Measurements from ENCODE around the gene HDAC2.

HDAC2 gene

GRCh38 chr6:113908801-113909200, 62.1 kb downstream of the HDAC2 start:
- no peak for DNase-seq (ENCODE audit: low read depth in 1 of 2, low spot score in 1 of 2)
- TF ChIP-seq POLR2AphosphoS5 (IDR thresholded peaks at IDR 0.05; ENCODE audit: low read depth) = no peak
- no peak for TF ChIP-seq GABPA (IDR thresholded peaks at IDR 0.05; ENCODE audit: low read depth)
- Histone ChIP-seq H3K27me3 (ENCODE audit: insufficient read depth, poor library complexity, severe bottlenecking) (no peaks in the 10 kb centered on the region), H3K27ac (replicated peaks) (no peak overlapping the region), H3K4me3 (replicated peaks; ENCODE audit: insufficient read depth, low read length) (no peak overlapping the region)

- Histone ChIP-seq H3K27me3 (ENCODE audit: insufficient read depth, poor library complexity, severe bottlenecking) (no peaks in the 10 kb centered on the region), H3K4me3 (replicated peaks; ENCODE audit: insufficient read depth, low read length) (no peak overlapping the region), H3K27ac (replicated peaks) (no peak overlapping the region)
- DNase-seq (ENCODE audit: low read depth in 1 of 2, low spot score in 1 of 2) = no peak
- TF ChIP-seq REST (IDR thresholded peaks at IDR 0.05; ENCODE audit: insufficient replicate concordance, low read depth) = no peak
- no peak for TF ChIP-seq GABPA (IDR thresholded peaks at IDR 0.05; ENCODE audit: low read depth)
- no peak for TF ChIP-seq CTCF (IDR thresholded peaks at IDR 0.05; ENCODE audit: insufficient read depth, low read length)
- TF ChIP-seq SPI1 (IDR thresholded peaks at IDR 0.05; ENCODE audit: borderline replicate concordance, low read depth) = no peak
- TF ChIP-seq POLR2AphosphoS5 (IDR thresholded peaks at IDR 0.05; ENCODE audit: low read depth) = no peak
Measured at GRCh38 chr6:113907102-113907815, 63.7 kb downstream of the HDAC2 start.

- Histone ChIP-seq H3K27me3 (ENCODE audit: insufficient read depth, poor library complexity, severe bottlenecking) (peaks cover 2% of the 10 kb centered on the region), H3K4me3 (replicated peaks; ENCODE audit: insufficient read depth, low read length) (no peak overlapping the region), H3K27ac (replicated peaks) (no peak overlapping the region)
- DNase-seq (ENCODE audit: low read depth in 1 of 2, low spot score in 1 of 2) = no peak
- TF ChIP-seq GABPA (IDR thresholded peaks at IDR 0.05; ENCODE audit: low read depth) (no peak), POLR2AphosphoS5 (IDR thresholded peaks at IDR 0.05; ENCODE audit: low read depth) (no peak), REST (IDR thresholded peaks at IDR 0.05; ENCODE audit: insufficient replicate concordance, low read depth) (no peak), SPI1 (IDR thresholded peaks at IDR 0.05; ENCODE audit: borderline replicate concordance, low read depth) (no peak), CTCF (IDR thresholded peaks at IDR 0.05; ENCODE audit: insufficient read depth, low read length) (no peak)
Measured at GRCh38 chr6:113903666-113904330, 67.2 kb downstream of the HDAC2 start.

GRCh38 chr6:113901482-113901881, 69.5 kb downstream of the HDAC2 start:
- no peak for DNase-seq (ENCODE audit: low read depth in 1 of 2, low spot score in 1 of 2)
- Histone ChIP-seq H3K4me3 (replicated peaks; ENCODE audit: insufficient read depth, low read length) (no peak overlapping the region), H3K27me3 (ENCODE audit: insufficient read depth, poor library complexity, severe bottlenecking) (peaks cover 2% of the 10 kb centered on the region), H3K27ac (replicated peaks) (no peak overlapping the region)
- TF ChIP-seq SPI1 (IDR thresholded peaks at IDR 0.05; ENCODE audit: borderline replicate concordance, low read depth) (no peak), CTCF (IDR thresholded peaks at IDR 0.05; ENCODE audit: insufficient read depth, low read length) (no peak), REST (IDR thresholded peaks at IDR 0.05; ENCODE audit: insufficient replicate concordance, low read depth) (no peak)

All from HL-60 (cell line).